GM12892 (cell line): ENCODE data around the gene GNG13. TPM values are rescaled to one million over a fixed set of nuclear protein-coding genes. Genes with fewer than 3 reads are reported as not detected.

ENCODE experiments used
- DNase-seq: peaks from one replicate; pipeline ENCODE4 v3.0.0; 2011; ENCODE audit not compliant: insufficient read length
- FAIRE-seq: peaks from 2 replicates; lab custom pipeline; 2011; peaks lifted over from hg19 to GRCh38; lab: Jason Lieb, UNC
- POLR2A ChIP-seq: IDR thresholded peaks from 2 replicates; pipeline ENCODE4 v1.6.1; 2011; ENCODE audit warnings: low read depth, low read length, control low read depth
- POLR2AphosphoS5 ChIP-seq: IDR thresholded peaks from 2 replicates; pipeline ENCODE4 v1.6.1; 2011; ENCODE audit warnings: low read depth, low read length, control low read depth
- TAF1 ChIP-seq: IDR thresholded peaks from 2 replicates; pipeline ENCODE4 v1.6.1; 2011; ENCODE audit warnings: low read depth, mild to moderate bottlenecking, control low read depth, low read length, borderline replicate concordance
- polyA plus RNA-seq: library from polyadenylated mRNA; unstranded; fragments of >200 nt; gene quantifications from one replicate; pipeline ENCODE4 v1.2.1, GENCODE V29; 2012; ENCODE audit warnings: missing spikeins, inconsistent platforms; ENCODE audit not compliant: missing spikeins

Gene GNG13, protein sequence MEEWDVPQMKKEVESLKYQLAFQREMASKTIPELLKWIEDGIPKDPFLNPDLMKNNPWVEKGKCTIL
- not detected for polyA plus RNA-seq

- no peak for FAIRE-seq
- TF ChIP-seq POLR2AphosphoS5 (no peak), POLR2A (no peak), TAF1 (no peak)
- no peak for DNase-seq
These were observed at the start of gene GNG13 for GRCh38 chr16:799948-800833. Gene GNG13 (minus strand): TSS chr16:800734. CDS start chr16:799077, 1,657 bp downstream.

- DNase-seq (no peak), FAIRE-seq (no peak)
- TF ChIP-seq TAF1 (no peak), POLR2A (no peak), POLR2AphosphoS5 (no peak)
These were observed 48.1 kb upstream of the GNG13 start for GRCh38 chr16:848510-849253.

DNA sequence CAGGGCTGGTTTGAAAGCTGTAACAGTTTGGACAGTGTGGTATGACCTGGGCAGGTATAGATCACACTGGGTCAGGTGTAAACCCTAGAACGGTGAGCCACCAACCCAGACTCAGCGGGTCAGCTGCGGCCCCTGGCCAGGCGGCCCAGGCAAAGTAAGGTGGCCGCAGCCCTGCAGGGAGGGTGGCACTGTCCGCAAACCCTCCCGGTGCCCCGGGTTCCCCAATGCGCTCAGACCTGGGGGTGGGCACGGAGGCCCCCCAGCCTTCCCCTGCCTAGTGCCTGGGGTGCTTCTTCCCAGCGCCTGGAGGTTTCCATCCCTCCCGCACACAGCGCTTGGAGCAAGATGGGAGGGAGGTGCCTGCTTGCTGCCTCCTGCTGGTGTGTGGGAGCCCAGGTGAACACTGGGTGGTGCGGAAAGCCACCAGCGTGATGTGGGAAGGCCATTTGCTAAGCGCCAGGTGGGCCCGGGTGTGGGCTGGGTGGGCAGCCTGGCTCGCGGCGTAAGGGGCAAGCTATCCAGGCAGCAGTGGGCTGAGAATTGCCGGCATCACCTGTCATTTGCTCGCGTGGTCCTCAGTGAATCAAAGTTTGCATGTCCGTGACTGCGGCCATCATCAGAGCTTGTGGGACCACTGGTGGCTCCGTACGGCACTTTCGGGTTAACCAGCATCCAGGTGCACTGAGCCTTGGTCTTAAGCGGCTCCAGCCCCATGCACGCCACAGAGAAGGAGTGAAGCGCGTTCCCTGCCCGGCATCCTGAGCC lies 47.3 kb upstream of the GNG13 start:
- TF ChIP-seq TAF1 = no peak
- TF ChIP-seq POLR2AphosphoS5 = no peak
- no peak for TF ChIP-seq POLR2A
- DNase-seq = no peak
- FAIRE-seq = no peak

GRCh38 chr16:847151-847550 lies 46.6 kb upstream of the GNG13 start:
- FAIRE-seq = peak; percentile 21
- TF ChIP-seq POLR2AphosphoS5 = no peak
- TF ChIP-seq POLR2A = no peak
- TF ChIP-seq TAF1 = no peak
- DNase-seq = no peak

DNA sequence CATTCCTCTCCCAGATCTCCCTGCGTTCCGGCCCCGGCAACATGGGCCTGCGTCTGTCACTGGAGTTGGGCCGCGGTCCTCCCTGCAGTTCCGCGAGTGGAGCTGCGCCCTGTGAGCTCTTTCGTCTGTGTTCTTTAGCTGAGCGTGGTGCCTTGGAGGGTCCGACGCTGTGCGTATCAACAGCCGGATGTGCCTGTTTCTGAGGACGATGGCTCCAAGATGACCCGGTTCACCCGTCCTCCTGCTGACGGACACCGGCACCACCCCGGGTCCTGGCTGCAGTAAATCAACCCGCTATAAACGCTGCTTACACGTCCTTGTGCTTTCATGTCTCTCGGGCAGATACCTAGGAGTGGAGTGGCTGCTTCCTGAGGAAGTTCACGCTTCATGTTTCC lies 44.8 kb upstream of the GNG13 start:
- no peak for TF ChIP-seq POLR2A
- TF ChIP-seq POLR2AphosphoS5 = no peak
- TF ChIP-seq TAF1 = no peak
- no peak for FAIRE-seq
- no peak for DNase-seq

DNA sequence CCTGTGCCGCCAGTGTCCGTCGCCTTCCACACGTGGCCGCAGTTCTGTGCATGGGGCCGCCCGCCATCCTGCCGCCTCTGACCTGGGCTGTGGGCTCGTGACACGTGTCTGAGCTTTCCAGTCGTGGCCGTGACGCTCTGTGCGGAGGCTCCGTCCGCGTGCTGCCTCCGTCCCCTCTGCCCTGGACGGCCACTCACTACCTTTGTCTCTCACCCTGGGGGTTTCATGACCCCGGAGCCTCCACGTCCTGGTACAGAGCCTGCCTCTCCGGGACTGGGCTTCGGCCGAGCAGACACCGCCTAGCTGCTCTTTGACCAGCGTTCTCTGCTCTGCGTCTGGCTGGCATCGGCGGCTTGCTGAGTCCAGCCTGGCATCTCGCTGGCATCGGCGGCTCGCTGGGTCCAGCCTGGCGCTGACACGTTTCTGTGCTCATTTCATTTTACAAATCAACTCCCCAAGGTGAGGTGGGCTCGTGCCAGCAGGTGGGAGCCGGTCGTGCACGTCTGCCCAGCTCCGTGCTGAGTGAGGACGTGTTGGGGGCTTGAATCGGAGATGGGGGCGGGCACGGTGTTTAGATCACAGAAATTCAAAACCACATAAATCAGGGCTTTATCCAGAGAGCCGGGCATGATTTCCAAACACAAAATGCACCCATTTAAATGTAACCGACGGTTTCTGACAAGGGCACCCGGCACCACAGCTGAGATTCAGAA lies 44.3 kb upstream of the GNG13 start:
- DNase-seq (no peak), FAIRE-seq (no peak)
- TF ChIP-seq POLR2AphosphoS5 (no peak), POLR2A (no peak), TAF1 (no peak)

- no peak for TF ChIP-seq TAF1
- no peak for TF ChIP-seq POLR2AphosphoS5
- TF ChIP-seq POLR2A = no peak
- FAIRE-seq (no peak), DNase-seq (no peak)
These were observed 43.2 kb upstream of the GNG13 start for GRCh38 chr16:843771-844170.

- no peak for FAIRE-seq
- no peak for DNase-seq
- TF ChIP-seq TAF1 (no peak), POLR2A (no peak), POLR2AphosphoS5 (no peak)
These were observed 42.4 kb upstream of the GNG13 start for GRCh38 chr16:842711-843560.

- FAIRE-seq = no peak
- no peak for TF ChIP-seq POLR2A
- no peak for TF ChIP-seq TAF1
- TF ChIP-seq POLR2AphosphoS5 = no peak
- DNase-seq = no peak
These were observed 41.5 kb upstream of the GNG13 start for GRCh38 chr16:842061-842476.
